Adrenal gland (tissue), 5 donors: Measurements from ENCODE around the gene MARCOL.

Experiments
- POLR2A ChIP-seq, 2 donors: fragments of 450-650 bp; IDR thresholded peaks; one replicate each; pipeline ENCODE4 v1.6.1; 2017; ENCODE audit warnings: antibody characterized with exemption in 2 of 2, mild to moderate bottlenecking in 2 of 2, moderate library complexity in 1 of 2
- TF ChIP-seq, protein P1 (sequence below), 6 experiments: fragments of 450-650 bp in 4 of 6; fragments of 200-600 bp in 2 of 6; sonication (generic) in 1 of 6; IDR thresholded peaks; 1 replicate in 5 of 6; 2 replicates in 1 of 6; pipeline versions ENCODE4 v1.5.1 to v1.8.0; 2016 to 2021; ENCODE audit warnings: antibody characterized with exemption in 6 of 6, mild to moderate bottlenecking in 2 of 6, moderate library complexity in 1 of 6
- donor health status: DM: no; HTN: no; CAD: no.

DNA sequence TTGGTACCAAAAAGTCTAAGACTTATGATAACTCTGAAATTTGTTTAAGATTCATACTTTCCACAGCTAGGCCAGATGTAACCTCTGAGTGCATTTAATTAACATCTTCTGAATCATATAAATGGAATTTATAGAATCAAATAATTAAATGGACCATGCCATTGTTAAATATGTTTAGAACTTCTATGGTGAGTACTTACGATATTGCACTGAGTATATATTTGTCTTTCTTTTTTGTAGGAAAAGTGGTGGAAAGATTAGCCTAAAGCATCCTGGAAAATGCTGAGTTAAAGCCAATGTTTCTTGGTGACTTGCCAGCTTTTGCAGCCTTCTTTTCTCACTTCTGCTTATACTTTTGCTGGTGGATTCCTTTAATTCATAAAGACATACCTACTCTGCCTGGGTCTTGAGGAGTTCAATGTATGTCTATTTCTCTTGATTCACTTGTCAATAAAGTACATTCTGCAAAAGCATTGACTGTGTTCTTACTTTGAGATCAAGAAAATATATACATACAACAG lies 23.6 kb upstream of the MARCOL start:
- no peak for TF ChIP-seq POLR2A (IDR thresholded peaks at IDR 0.05)
- TF ChIP-seq, protein P1, sequence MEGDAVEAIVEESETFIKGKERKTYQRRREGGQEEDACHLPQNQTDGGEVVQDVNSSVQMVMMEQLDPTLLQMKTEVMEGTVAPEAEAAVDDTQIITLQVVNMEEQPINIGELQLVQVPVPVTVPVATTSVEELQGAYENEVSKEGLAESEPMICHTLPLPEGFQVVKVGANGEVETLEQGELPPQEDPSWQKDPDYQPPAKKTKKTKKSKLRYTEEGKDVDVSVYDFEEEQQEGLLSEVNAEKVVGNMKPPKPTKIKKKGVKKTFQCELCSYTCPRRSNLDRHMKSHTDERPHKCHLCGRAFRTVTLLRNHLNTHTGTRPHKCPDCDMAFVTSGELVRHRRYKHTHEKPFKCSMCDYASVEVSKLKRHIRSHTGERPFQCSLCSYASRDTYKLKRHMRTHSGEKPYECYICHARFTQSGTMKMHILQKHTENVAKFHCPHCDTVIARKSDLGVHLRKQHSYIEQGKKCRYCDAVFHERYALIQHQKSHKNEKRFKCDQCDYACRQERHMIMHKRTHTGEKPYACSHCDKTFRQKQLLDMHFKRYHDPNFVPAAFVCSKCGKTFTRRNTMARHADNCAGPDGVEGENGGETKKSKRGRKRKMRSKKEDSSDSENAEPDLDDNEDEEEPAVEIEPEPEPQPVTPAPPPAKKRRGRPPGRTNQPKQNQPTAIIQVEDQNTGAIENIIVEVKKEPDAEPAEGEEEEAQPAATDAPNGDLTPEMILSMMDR (IDR thresholded peaks at IDR 0.05) = no peak
